Activated T-helper 1 cell treated with Interleukin-2 at 50 U/mL for 16 hours (primary cell): Measurements from ENCODE around the gene CACNA1D.

Experiments
- DNase-seq: peaks from one replicate; pipeline ENCODE4 v3.0.0-alpha.2; 2020; ENCODE audit warnings: low read depth

The CACNA1D gene

GRCh38 chr3:53809267-53809666 lies 314.9 kb downstream of the CACNA1D start:
- no peak for DNase-seq

- DNase-seq = no peak
These were observed 315.5 kb downstream of the CACNA1D start for GRCh38 chr3:53809764-53810400.

- no peak for DNase-seq
These were observed 316.9 kb downstream of the CACNA1D start for GRCh38 chr3:53811143-53811927.

- DNase-seq = no peak
These were observed 318.0 kb downstream of the CACNA1D start for GRCh38 chr3:53812434-53812833.

GRCh38 chr3:53813229-53813628 lies 318.8 kb downstream of the CACNA1D start:
- no peak for DNase-seq

- no peak for DNase-seq
These were observed 319.5 kb downstream of the CACNA1D start for GRCh38 chr3:53813876-53814275.

GRCh38 chr3:53815067-53815466 lies 320.7 kb downstream of the CACNA1D start:
- DNase-seq = no peak

- no peak for DNase-seq
These were observed 321.2 kb downstream of the CACNA1D start for GRCh38 chr3:53815651-53816050.

GRCh38 chr3:53816425-53816824 lies 322.0 kb downstream of the CACNA1D start:
- DNase-seq = no peak

- no peak for DNase-seq
These were observed 322.8 kb downstream of the CACNA1D start for GRCh38 chr3:53817211-53817610.

GRCh38 chr3:53817809-53818208 lies 323.4 kb downstream of the CACNA1D start:
- DNase-seq = no peak

GRCh38 chr3:53818221-53819162 lies 324.1 kb downstream of the CACNA1D start:
- DNase-seq = no peak

- no peak for DNase-seq
These were observed 324.9 kb downstream of the CACNA1D start for GRCh38 chr3:53819163-53819868.

GRCh38 chr3:53820084-53820483 lies 325.7 kb downstream of the CACNA1D start:
- DNase-seq = no peak

GRCh38 chr3:53820756-53821580 lies 326.6 kb downstream of the CACNA1D start:
- DNase-seq = no peak

- DNase-seq = no peak
These were observed 327.3 kb downstream of the CACNA1D start for GRCh38 chr3:53821631-53822121.

- no peak for DNase-seq
These were observed 327.9 kb downstream of the CACNA1D start for GRCh38 chr3:53822331-53822741.

- DNase-seq = no peak
These were observed 328.9 kb downstream of the CACNA1D start for GRCh38 chr3:53823026-53823955.

GRCh38 chr3:53823956-53824657 lies 329.7 kb downstream of the CACNA1D start:
- DNase-seq = no peak
